Ishikawa (cell line): Measurements from ENCODE around the gene GPR152.

Source experiments
- EP300 ChIP-seq: IDR thresholded peaks from 2 replicates; pipeline ENCODE4 v1.6.1; 2012; ENCODE audit warnings: borderline replicate concordance
- REST ChIP-seq: IDR thresholded peaks from 2 replicates; pipeline ENCODE4 v1.6.1; 2012; ENCODE audit warnings: low read depth, mild to moderate bottlenecking
- TF ChIP-seq, protein P1 (sequence below): IDR thresholded peaks from 2 replicates; pipeline ENCODE4 v1.6.1; 2012

DNA sequence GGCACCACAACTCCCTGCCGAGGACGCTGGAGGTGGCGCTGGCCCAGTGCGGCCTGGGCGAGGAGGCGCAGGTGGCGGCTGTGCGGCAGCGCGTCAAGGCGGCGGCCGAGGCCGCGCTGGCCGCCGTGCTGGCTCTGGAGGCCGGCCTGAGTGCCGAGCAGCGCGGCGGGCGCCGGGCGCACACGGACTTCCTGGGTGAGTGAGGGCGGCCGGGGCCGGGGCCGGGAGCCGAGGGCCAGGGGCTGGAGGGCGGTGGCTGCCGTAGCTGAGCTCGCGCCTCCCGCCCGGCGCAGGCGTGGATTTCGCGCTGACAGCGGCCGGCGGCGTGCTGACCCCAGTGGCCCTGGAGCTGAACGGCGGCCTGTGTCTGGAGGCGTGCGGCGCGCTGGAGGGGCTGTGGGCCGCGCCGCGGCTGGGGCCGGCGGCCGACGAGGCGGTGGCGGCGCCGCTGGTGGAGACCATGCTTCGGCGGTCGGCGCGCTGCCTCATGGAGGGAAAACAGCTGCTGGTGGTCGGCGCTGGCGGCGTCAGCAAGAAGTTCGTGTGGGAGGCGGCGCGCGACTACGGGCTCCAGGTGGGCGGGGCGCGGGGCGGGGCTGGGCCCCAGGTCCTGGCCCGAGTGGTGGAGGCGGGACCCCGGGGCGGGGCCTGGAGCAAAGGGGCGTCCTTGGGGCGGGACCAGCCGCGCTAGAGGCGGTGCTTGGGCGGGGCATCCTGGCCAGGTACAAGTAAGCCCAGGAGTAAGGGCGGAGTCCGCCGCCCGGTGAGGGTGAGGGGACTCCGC, 31.7 kb downstream of the GPR152 start:
- TF ChIP-seq, protein P1, sequence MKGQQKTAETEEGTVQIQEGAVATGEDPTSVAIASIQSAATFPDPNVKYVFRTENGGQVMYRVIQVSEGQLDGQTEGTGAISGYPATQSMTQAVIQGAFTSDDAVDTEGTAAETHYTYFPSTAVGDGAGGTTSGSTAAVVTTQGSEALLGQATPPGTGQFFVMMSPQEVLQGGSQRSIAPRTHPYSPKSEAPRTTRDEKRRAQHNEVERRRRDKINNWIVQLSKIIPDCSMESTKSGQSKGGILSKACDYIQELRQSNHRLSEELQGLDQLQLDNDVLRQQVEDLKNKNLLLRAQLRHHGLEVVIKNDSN = 0 out of 2 replicates have a peak, but pooled peaks have one; percentile 3
- no peak for TF ChIP-seq REST
- TF ChIP-seq EP300 = no peak
